ENCODE data around the gene AREG. TPM values are rescaled to one million over a fixed set of nuclear protein-coding genes. Genes with fewer than 3 reads are reported as not detected.

Gene AREG
- total RNA-seq, 1 donor from 2014 or later, result 197 TPM

GRCh38 chr4:74414149-74414809, 30.7 kb upstream of the AREG start:
- no peak for TF ChIP-seq CTCF (IDR thresholded peaks at IDR 0.05; ENCODE audit: insufficient read depth, low read length, severe bottlenecking)
- DNase-seq (ENCODE audit: low read depth) (peak; percentile 51), FAIRE-seq (no peak)
- Histone ChIP-seq H3K4me3 (ENCODE audit: low read depth, low read length) (no peak overlapping the region), H3K27me3 (ENCODE audit: control insufficient read depth, insufficient read depth, low read length) (no peaks in the 10 kb centered on the region), H3K36me3 (ENCODE audit: control insufficient read depth, insufficient read depth, low read length) (no peaks in the 10 kb centered on the region)

GRCh38 chr4:74415602-74416300, 29.2 kb upstream of the AREG start:
- H3K27me3 ChIP-seq (ENCODE audit: control insufficient read depth, insufficient read depth, low read length), result no peaks in the 10 kb centered on the region
- no peak for TF ChIP-seq CTCF (IDR thresholded peaks at IDR 0.05; ENCODE audit: insufficient read depth, low read length, severe bottlenecking)
- FAIRE-seq (no peak), DNase-seq (ENCODE audit: low read depth) (peak; percentile 95)
- H3K36me3 ChIP-seq (ENCODE audit: control insufficient read depth, insufficient read depth, low read length), result no peaks in the 10 kb centered on the region
- H3K4me3 ChIP-seq (ENCODE audit: low read depth, low read length), result no peak overlapping the region

- FAIRE-seq (peak; percentile 77), DNase-seq (ENCODE audit: low read depth) (peak; percentile 97)
- no peak for TF ChIP-seq CTCF (IDR thresholded peaks at IDR 0.05; ENCODE audit: insufficient read depth, low read length, severe bottlenecking)
- Histone ChIP-seq H3K36me3 (ENCODE audit: control insufficient read depth, insufficient read depth, low read length) (no peaks in the 10 kb centered on the region), H3K27me3 (ENCODE audit: control insufficient read depth, insufficient read depth, low read length) (no peaks in the 10 kb centered on the region), H3K4me3 (ENCODE audit: low read depth, low read length) (no peak overlapping the region)
Observed at GRCh38 chr4:74418063-74418670, 26.8 kb upstream of the AREG start.

GRCh38 chr4:74420863-74421262, 24.1 kb upstream of the AREG start:
- FAIRE-seq (no peak), DNase-seq (ENCODE audit: low read depth) (no peak)
- no peak for TF ChIP-seq CTCF (IDR thresholded peaks at IDR 0.05; ENCODE audit: insufficient read depth, low read length, severe bottlenecking)
- H3K36me3 ChIP-seq (ENCODE audit: control insufficient read depth, insufficient read depth, low read length), result no peaks in the 10 kb centered on the region
- no peaks in the 10 kb centered on the region for H3K27me3 ChIP-seq (ENCODE audit: control insufficient read depth, insufficient read depth, low read length)
- no peak overlapping the region for H3K4me3 ChIP-seq (ENCODE audit: low read depth, low read length)

- FAIRE-seq (no peak), DNase-seq (ENCODE audit: low read depth) (peak; percentile 87)
- Histone ChIP-seq H3K27me3 (ENCODE audit: control insufficient read depth, insufficient read depth, low read length) (no peaks in the 10 kb centered on the region), H3K36me3 (ENCODE audit: control insufficient read depth, insufficient read depth, low read length) (no peaks in the 10 kb centered on the region), H3K4me3 (ENCODE audit: low read depth, low read length) (no peak overlapping the region)
- TF ChIP-seq CTCF (IDR thresholded peaks at IDR 0.05; ENCODE audit: insufficient read depth, low read length, severe bottlenecking), result no peak
Observed at GRCh38 chr4:74423104-74423503, 21.8 kb upstream of the AREG start.
